ENCODE measurements around the gene SLC39A7. TPM values are rescaled to one million over a fixed set of nuclear protein-coding genes. Genes with fewer than 3 reads are reported as not detected.

Gene SLC39A7
- total and polyA plus RNA-seq, 2 donors (not counting 3 experiments of a cell fraction or from before 2014, with no cell fraction given) = 99.8 to 129 TPM

- Histone ChIP-seq H3K79me2 (ENCODE audit: control insufficient read depth, insufficient read depth, low read length) (no peaks in the 10 kb centered on the region), H2AFZ (ENCODE audit: low read depth, low read length) (no peak overlapping the region), H3K36me3 (ENCODE audit: control insufficient read depth in 2 of 2, extremely low read depth in 1 of 2, insufficient read depth in 2 of 2, low read length in 2 of 2) (no peaks in the 10 kb centered on the region), H3K4me1 (ENCODE audit: control insufficient read depth, extremely low read depth, insufficient read depth, low read length) (no peaks in the 10 kb centered on the region), H3K4me2 (ENCODE audit: insufficient read depth, low read length) (no peak overlapping the region), H3K9me3 (replicated peaks; ENCODE audit: control insufficient read depth, insufficient read depth, low read length) (no peaks in the 10 kb centered on the region), H3K9ac (replicated peaks; ENCODE audit: extremely low read depth, insufficient read depth, low read length) (no peak overlapping the region), H3K27ac (ENCODE audit: insufficient read depth, low read depth, low read length) (no peak overlapping the region), H3K4me3 (replicated peaks in 1 of 3; ENCODE audit: insufficient read depth in 1 of 3, low read depth in 1 of 3, low read length in 3 of 3) (no peak overlapping the region), H3K9me1 (replicated peaks; ENCODE audit: control insufficient read depth, extremely low read depth, insufficient read depth, low read length) (no peaks in the 10 kb centered on the region), H4K20me1 (replicated peaks; ENCODE audit: control insufficient read depth, extremely low read depth, insufficient read depth, low read length) (no peaks in the 10 kb centered on the region), H3K27me3 (ENCODE audit: control insufficient read depth in 2 of 2, insufficient read depth in 2 of 2, low read length in 2 of 2) (no peaks in the 10 kb centered on the region)
- DNase-seq (ENCODE audit: low read depth, low spot score) (no peak), FAIRE-seq (no peak)
- POLR2A ChIA-PET = no interaction called here
- dilution Hi-C loops (cut with MboI; ENCODE audit: extremely low pct_ligation_motif_present, low sequenced_read_pairs) (no loop called here), intact Hi-C loops (cut with micrococcal nuclease) (no loop called here)
- CTCF ChIA-PET = interaction anchor here (1.5 to 3.0 kb wide), 3 partner anchors 13 to 74 kb away, joined by 5 to 19 read pairs (median 10); no protein-coding TSS in a partner anchor
- no TSS peak for BruUV-seq (replicated peaks)
- TF ChIP-seq MYC (IDR thresholded peaks at IDR 0.05; ENCODE audit: low read depth, low read length) = no peak
- TF ChIP-seq JUN (IDR thresholded peaks at IDR 0.05; ENCODE audit: borderline replicate concordance, insufficient read depth, insufficient read length, low read depth) = no peak
- TF ChIP-seq, protein P1, sequence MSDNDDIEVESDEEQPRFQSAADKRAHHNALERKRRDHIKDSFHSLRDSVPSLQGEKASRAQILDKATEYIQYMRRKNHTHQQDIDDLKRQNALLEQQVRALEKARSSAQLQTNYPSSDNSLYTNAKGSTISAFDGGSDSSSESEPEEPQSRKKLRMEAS (IDR thresholded peaks at IDR 0.05; ENCODE audit: insufficient read depth, insufficient read length) = no peak
Measured at GRCh38 chr6:33174784-33175183, 25.9 kb upstream of the SLC39A7 start.

GRCh38 chr6:33175436-33176069, 25.1 kb upstream of the SLC39A7 start:
- H3K4me3 ChIP-seq (replicated peaks in 1 of 3; ENCODE audit: insufficient read depth in 1 of 3, low read depth in 1 of 3, low read length in 3 of 3) = no peak overlapping the region
- H3K27ac ChIP-seq (ENCODE audit: insufficient read depth, low read depth, low read length) = no peak overlapping the region
- BruUV-seq (replicated peaks) = no TSS peak
- no peak for DNase-seq (ENCODE audit: low read depth, low spot score)
- H3K9me3 ChIP-seq (replicated peaks; ENCODE audit: control insufficient read depth, insufficient read depth, low read length) = no peaks in the 10 kb centered on the region
- no peaks in the 10 kb centered on the region for H3K27me3 ChIP-seq (ENCODE audit: control insufficient read depth in 2 of 2, insufficient read depth in 2 of 2, low read length in 2 of 2)
- no peak for FAIRE-seq
- no peak overlapping the region for H3K4me2 ChIP-seq (ENCODE audit: insufficient read depth, low read length)
- no peak overlapping the region for H2AFZ ChIP-seq (ENCODE audit: low read depth, low read length)
- no peaks in the 10 kb centered on the region for H3K4me1 ChIP-seq (ENCODE audit: control insufficient read depth, extremely low read depth, insufficient read depth, low read length)
- H3K9me1 ChIP-seq (replicated peaks; ENCODE audit: control insufficient read depth, extremely low read depth, insufficient read depth, low read length) = no peaks in the 10 kb centered on the region
- no peak overlapping the region for H3K9ac ChIP-seq (replicated peaks; ENCODE audit: extremely low read depth, insufficient read depth, low read length)
- CTCF ChIA-PET = interaction anchor here (1.3 to 1.5 kb wide), 2 partner anchors 14 to 23 kb away, joined by 3 to 5 read pairs; no protein-coding TSS in a partner anchor
- no peaks in the 10 kb centered on the region for H3K79me2 ChIP-seq (ENCODE audit: control insufficient read depth, insufficient read depth, low read length)
- no peaks in the 10 kb centered on the region for H4K20me1 ChIP-seq (replicated peaks; ENCODE audit: control insufficient read depth, extremely low read depth, insufficient read depth, low read length)
- POLR2A ChIA-PET = no interaction called here
- intact Hi-C loops (cut with micrococcal nuclease) = no loop called here
- dilution Hi-C loops (cut with MboI; ENCODE audit: extremely low pct_ligation_motif_present, low sequenced_read_pairs) = no loop called here
- H3K36me3 ChIP-seq (ENCODE audit: control insufficient read depth in 2 of 2, extremely low read depth in 1 of 2, insufficient read depth in 2 of 2, low read length in 2 of 2) = no peaks in the 10 kb centered on the region
- TF ChIP-seq GATA2 (IDR thresholded peaks at IDR 0.05; ENCODE audit: insufficient read depth, insufficient read length, low read depth, low read length) = no peak
- no peak for TF ChIP-seq POLR2AphosphoS5 (IDR thresholded peaks at IDR 0.05; ENCODE audit: insufficient read depth, low read depth, low read length)
- TF ChIP-seq, protein P1 (IDR thresholded peaks at IDR 0.05; ENCODE audit: insufficient read depth, insufficient read length) = no peak
- no peak for TF ChIP-seq CTCF (IDR thresholded peaks at IDR 0.05; ENCODE audit: extremely low read depth in 1 of 2, insufficient read depth in 1 of 2, low read depth in 1 of 2, low read length in 2 of 2)
- TF ChIP-seq MYC (IDR thresholded peaks at IDR 0.05; ENCODE audit: low read depth, low read length) = no peak
- no peak for TF ChIP-seq FOS (IDR thresholded peaks at IDR 0.05; ENCODE audit: borderline replicate concordance, insufficient read depth, low read length)
- no peak for TF ChIP-seq POLR2A (IDR thresholded peaks at IDR 0.05; ENCODE audit: low read depth, low read length)
- TF ChIP-seq JUN (IDR thresholded peaks at IDR 0.05; ENCODE audit: borderline replicate concordance, insufficient read depth, insufficient read length, low read depth) = no peak
- TF ChIP-seq EZH2 (IDR thresholded peaks at IDR 0.05; ENCODE audit: borderline replicate concordance, low read depth, low read length, severe bottlenecking) = no peak

All from endothelial cell of umbilical vein (primary cell).